H9 (cell line): ENCODE measurements around the gene CASP6. TPM values are rescaled to one million over a fixed set of nuclear protein-coding genes. Genes with fewer than 3 reads are reported as not detected.

Experiments used
- DNase-seq: peaks from one replicate; pipeline ENCODE4 v3.0.0-alpha.2; 2017
- H2AFZ ChIP-seq: one replicate; pipeline ENCODE4 v1.6.1; 2013; ENCODE audit warnings: mild to moderate bottlenecking, low read length, control low read depth, moderate library complexity
- H2AK5ac ChIP-seq: 2 replicates; pipeline ENCODE4 v1.6.1; 2013; ENCODE audit warnings: low read length, control low read depth, mixed read lengths; ENCODE audit not compliant: insufficient read length
- H2BK120ac ChIP-seq: one replicate; pipeline ENCODE4 v1.6.1; 2013; ENCODE audit warnings: low read depth, mild to moderate bottlenecking, low read length, control low read depth, inconsistent platforms; ENCODE audit not compliant: poor library complexity, severe bottlenecking
- H2BK12ac ChIP-seq: 2 replicates; pipeline ENCODE4 v1.6.1; 2013; ENCODE audit warnings: low read length, control low read depth, mixed read lengths, low read depth; ENCODE audit not compliant: insufficient read length
- H2BK15ac ChIP-seq: 2 replicates; pipeline ENCODE4 v1.6.1; 2013; ENCODE audit warnings: low read depth, low read length, control low read depth
- H2BK20ac ChIP-seq: one replicate; pipeline ENCODE4 v1.6.1; 2013; ENCODE audit warnings: low read depth, mild to moderate bottlenecking, low read length, control low read depth, inconsistent platforms; ENCODE audit not compliant: poor library complexity, severe bottlenecking
- H2BK5ac ChIP-seq: 2 replicates; pipeline ENCODE4 v1.6.1; 2013; ENCODE audit warnings: low read length, control low read depth, mixed read lengths; ENCODE audit not compliant: insufficient read length
- H3K14ac ChIP-seq: 2 replicates; pipeline ENCODE4 v1.6.1; 2013; ENCODE audit warnings: low read length, control low read depth; ENCODE audit not compliant: insufficient read depth
- H3K18ac ChIP-seq: 2 replicates; pipeline ENCODE4 v1.6.1; 2013; ENCODE audit warnings: low read depth, mild to moderate bottlenecking, mixed read lengths, low read length, control low read depth; ENCODE audit not compliant: insufficient read length
- H3K23ac ChIP-seq: 2 replicates; pipeline ENCODE4 v1.6.1; 2013; ENCODE audit warnings: low read length, control low read depth, mixed read lengths, low read depth; ENCODE audit not compliant: insufficient read length
- H3K23me2 ChIP-seq: 2 replicates; pipeline ENCODE4 v1.6.1; 2013; ENCODE audit warnings: low read depth, mild to moderate bottlenecking, mixed read lengths, low read length, control low read depth; ENCODE audit not compliant: insufficient read length, poor library complexity, severe bottlenecking
- H3K27ac ChIP-seq: 2 replicates; pipeline ENCODE4 v1.5.1; 2013; ENCODE audit warnings: low read length, control low read depth, mixed read lengths, low read depth; ENCODE audit not compliant: insufficient read length
- H3K27me3 ChIP-seq: 2 replicates; pipeline ENCODE4 v1.6.1; 2013; ENCODE audit warnings: low read length, control low read depth, inconsistent platforms; ENCODE audit not compliant: insufficient read depth
- H3K4ac ChIP-seq: 2 replicates; pipeline ENCODE4 v1.6.1; 2013; ENCODE audit warnings: low read depth, mild to moderate bottlenecking, control low read depth, inconsistent platforms, low read length, moderate library complexity
- H3K4me1 ChIP-seq: 2 replicates; pipeline ENCODE4 v1.6.1; 2013; ENCODE audit warnings: low read length, control low read depth, inconsistent platforms; ENCODE audit not compliant: insufficient read depth
- H3K4me2 ChIP-seq: 2 replicates; pipeline ENCODE4 v1.6.1; 2013; ENCODE audit warnings: low read length, control low read depth, mixed read lengths; ENCODE audit not compliant: insufficient read length, insufficient read depth
- H3K56ac ChIP-seq: 2 replicates; pipeline ENCODE4 v1.6.1; 2013; ENCODE audit warnings: low read depth, mild to moderate bottlenecking, mixed read lengths, low read length, control low read depth; ENCODE audit not compliant: insufficient read length
- H3K79me1 ChIP-seq: 2 replicates; pipeline ENCODE4 v1.6.1; 2013; ENCODE audit warnings: low read depth, mild to moderate bottlenecking, moderate library complexity, low read length, control low read depth, inconsistent platforms; ENCODE audit not compliant: insufficient read depth, poor library complexity, severe bottlenecking
- H3K79me2 ChIP-seq: 2 replicates; pipeline ENCODE4 v1.6.1; 2013; ENCODE audit warnings: low read length, control low read depth, inconsistent platforms; ENCODE audit not compliant: insufficient read depth
- H3K9ac ChIP-seq: 2 replicates; pipeline ENCODE4 v1.6.1; 2013; ENCODE audit warnings: low read length, control low read depth, mixed read lengths; ENCODE audit not compliant: insufficient read length; ENCODE audit errors: extremely low read depth
- H3K9me3 ChIP-seq: one replicate; pipeline ENCODE4 v1.6.1; 2013; ENCODE audit warnings: low read depth, low read length, inconsistent platforms; ENCODE audit not compliant: control insufficient read depth
- H3T11ph ChIP-seq: one replicate; pipeline ENCODE4 v1.6.1; 2013; ENCODE audit warnings: mild to moderate bottlenecking, low read length, control low read depth, inconsistent platforms
- H4K20me1 ChIP-seq: one replicate; pipeline ENCODE4 v1.6.1; 2013; ENCODE audit not compliant: control insufficient read depth, insufficient read length, insufficient read depth
- H4K5ac ChIP-seq: 2 replicates; pipeline ENCODE4 v1.6.1; 2013; ENCODE audit warnings: low read depth, mild to moderate bottlenecking, mixed read lengths, low read length, control low read depth; ENCODE audit not compliant: insufficient read length
- H4K8ac ChIP-seq: replicated peaks from 2 replicates; pipeline ENCODE4 v1.6.1; 2013; ENCODE audit warnings: low read length, control low read depth, mixed read lengths, low read depth; ENCODE audit not compliant: insufficient read length
- H4K91ac ChIP-seq: 2 replicates; pipeline ENCODE4 v1.6.1; 2013; ENCODE audit warnings: low read depth, mild to moderate bottlenecking, moderate library complexity, mixed read lengths, low read length, control low read depth; ENCODE audit not compliant: insufficient read length
- H3K27ac Mint-ChIP-seq, 3 experiments: 2 replicates in 2 of 3; 3 replicates in 1 of 3; pipeline ENCODE4 v1.8.0; 2020 to 2021; ENCODE audit warnings: mixed read lengths in 3 of 3, mild to moderate bottlenecking in 1 of 3, moderate library complexity in 1 of 3
- H3K27me3 Mint-ChIP-seq: 2 replicates; pipeline ENCODE4 v1.8.0; 2021; ENCODE audit warnings: low read depth, mild to moderate bottlenecking, moderate library complexity, mixed read lengths
- H3K36me3 Mint-ChIP-seq, 3 experiments: 2 replicates in 2 of 3; 3 replicates in 1 of 3; pipeline ENCODE4 v1.8.0; 2020 to 2021; ENCODE audit warnings: low read depth in 3 of 3, mixed read lengths in 3 of 3; ENCODE audit not compliant: insufficient read depth in 1 of 3
- H3K4me1 Mint-ChIP-seq, 2 experiments: 2 replicates each; pipeline ENCODE4 v1.8.0; 2020; ENCODE audit warnings: mixed read lengths in 2 of 2
- H3K4me3 Mint-ChIP-seq, 2 experiments: 2 replicates in 1 of 2; 3 replicates in 1 of 2; pipeline ENCODE4 v1.8.0; 2020 to 2021; ENCODE audit warnings: mild to moderate bottlenecking in 2 of 2, mixed read lengths in 2 of 2, moderate library complexity in 1 of 2
- H3K9me3 Mint-ChIP-seq, 2 experiments: 2 replicates in 1 of 2; 3 replicates in 1 of 2; pipeline ENCODE4 v1.8.0; 2020; ENCODE audit warnings: mild to moderate bottlenecking in 2 of 2, mixed read lengths in 2 of 2, moderate library complexity in 1 of 2
- CTCF ChIP-seq: fragments of 200-600 bp; sonication (generic); conservative IDR thresholded peaks from 3 replicates; pipeline ENCODE4 v1.8.0; 2021; ENCODE audit warnings: antibody characterized with exemption, mild to moderate bottlenecking
- total RNA-seq: library from RNA; stranded (reverse); gene quantifications from 2 replicates; pipeline ENCODE4 v1.2.1, GENCODE V29; 2021

CASP6 gene
- total RNA-seq, 1 experiment from 2014 or later = 25.2 TPM

- Histone ChIP-seq H3K79me2 (no peaks in the 10 kb centered on the region), H2AFZ (no peak overlapping the region), H2AK5ac (no peak overlapping the region), H3K23me2 (no peaks in the 10 kb centered on the region), H3K4me1 (no peaks in the 10 kb centered on the region), H4K20me1 (no peaks in the 10 kb centered on the region), H3K18ac (no peak overlapping the region), H3T11ph (no peak overlapping the region), H4K5ac (no peak overlapping the region), H2BK20ac (no peak overlapping the region), H3K56ac (no peak overlapping the region), H4K8ac (no peak overlapping the region), H3K14ac (no peak overlapping the region), H2BK15ac (no peak overlapping the region), H3K4me2 (no peak overlapping the region), H4K91ac (no peak overlapping the region), H3K4ac (no peak overlapping the region), H2BK5ac (no peak overlapping the region), H3K79me1 (no peaks in the 10 kb centered on the region), H3K27me3 (no peaks in the 10 kb centered on the region), H3K9ac (no peak overlapping the region), H2BK120ac (no peak overlapping the region), H3K27ac (no peak overlapping the region), H3K23ac (no peak overlapping the region), H3K9me3 (no peaks in the 10 kb centered on the region), H2BK12ac (no peak overlapping the region)
- peaks cover 0 to 10% (median 0%) of the 10 kb centered on the region in 3 experiments; a peak in 4 of 7 replicates for H3K36me3 Mint-ChIP-seq
- TF ChIP-seq CTCF = no peak
- H3K4me3 Mint-ChIP-seq = no peak overlapping the region
- no peaks in the 10 kb centered on the region for H3K4me1 Mint-ChIP-seq
- H3K27me3 Mint-ChIP-seq = no peaks in the 10 kb centered on the region; the same call in 1 of the 2 replicates
- H3K27ac Mint-ChIP-seq = no peak overlapping the region
- DNase-seq = no peak
- peaks cover 0 to 3% of the 10 kb centered on the region in 2 experiments; a peak in 1 of 5 replicates for H3K9me3 Mint-ChIP-seq
Measured at GRCh38 chr4:109671350-109671749, 31.9 kb downstream of the CASP6 start.
